ENCODE data around the gene APBA1.

APBA1 gene

GRCh38 chr9:69382135-69382534 lies 290.0 kb downstream of the APBA1 start:
- FAIRE-seq (no peak), DNase-seq (ENCODE audit: insufficient read length, low spot score) (no peak)
- TF ChIP-seq POLR2AphosphoS5 (IDR thresholded peaks at IDR 0.05; ENCODE audit: low read depth, low read length), result no peak
- no peak for TF ChIP-seq SPI1 (IDR thresholded peaks at IDR 0.05; ENCODE audit: low read depth, low read length)
- no peak for TF ChIP-seq POLR2A (IDR thresholded peaks at IDR 0.05; ENCODE audit: low read depth, low read length)
- no peak for TF ChIP-seq PAX5 (IDR thresholded peaks at IDR 0.05; ENCODE audit: insufficient read depth, low read length, severe bottlenecking)
- TF ChIP-seq POU2F2 (IDR thresholded peaks at IDR 0.05; ENCODE audit: low read depth, low read length), result no peak
- no peak for TF ChIP-seq TAF1 (IDR thresholded peaks at IDR 0.05; ENCODE audit: low read depth, low read length)

- TF ChIP-seq SPI1 (IDR thresholded peaks at IDR 0.05; ENCODE audit: low read depth, low read length) (no peak), POLR2AphosphoS5 (IDR thresholded peaks at IDR 0.05; ENCODE audit: low read depth, low read length) (no peak), POLR2A (IDR thresholded peaks at IDR 0.05; ENCODE audit: low read depth, low read length) (no peak), TAF1 (IDR thresholded peaks at IDR 0.05; ENCODE audit: low read depth, low read length) (no peak), POU2F2 (IDR thresholded peaks at IDR 0.05; ENCODE audit: low read depth, low read length) (no peak), PAX5 (IDR thresholded peaks at IDR 0.05; ENCODE audit: insufficient read depth, low read length, severe bottlenecking) (no peak)
- DNase-seq (ENCODE audit: insufficient read length, low spot score), result no peak
- FAIRE-seq, result no peak
These were observed 291.4 kb downstream of the APBA1 start for GRCh38 chr9:69380811-69381210.

- no peak for DNase-seq (ENCODE audit: insufficient read length, low spot score)
- TF ChIP-seq POU2F2 (IDR thresholded peaks at IDR 0.05; ENCODE audit: low read depth, low read length), result no peak
- no peak for TF ChIP-seq PAX5 (IDR thresholded peaks at IDR 0.05; ENCODE audit: insufficient read depth, low read length, severe bottlenecking)
- no peak for FAIRE-seq
These were observed 291.9 kb downstream of the APBA1 start for GRCh38 chr9:69380301-69380700.

- TF ChIP-seq TAF1 (IDR thresholded peaks at IDR 0.05; ENCODE audit: low read depth, low read length), result no peak
- TF ChIP-seq POLR2A (IDR thresholded peaks at IDR 0.05; ENCODE audit: low read depth, low read length), result no peak
- no peak for TF ChIP-seq PAX5 (IDR thresholded peaks at IDR 0.05; ENCODE audit: insufficient read depth, low read length, severe bottlenecking)
- TF ChIP-seq SPI1 (IDR thresholded peaks at IDR 0.05; ENCODE audit: low read depth, low read length), result no peak
- no peak for TF ChIP-seq POLR2AphosphoS5 (IDR thresholded peaks at IDR 0.05; ENCODE audit: low read depth, low read length)
- TF ChIP-seq POU2F2 (IDR thresholded peaks at IDR 0.05; ENCODE audit: low read depth, low read length), result no peak
- FAIRE-seq (no peak), DNase-seq (ENCODE audit: insufficient read length, low spot score) (no peak)
These were observed 292.7 kb downstream of the APBA1 start for GRCh38 chr9:69379270-69379982.

GRCh38 chr9:69377981-69378380 lies 294.2 kb downstream of the APBA1 start:
- TF ChIP-seq POLR2AphosphoS5 (IDR thresholded peaks at IDR 0.05; ENCODE audit: low read depth, low read length), result no peak
- TF ChIP-seq POU2F2 (IDR thresholded peaks at IDR 0.05; ENCODE audit: low read depth, low read length), result no peak
- no peak for FAIRE-seq
- DNase-seq (ENCODE audit: insufficient read length, low spot score), result no peak
